GM23338 (cell line): ENCODE data around the gene GLRX2. TPM values are rescaled to one million over a fixed set of nuclear protein-coding genes. Genes with fewer than 3 reads are reported as not detected.

Source experiments
- ATAC-seq: fragments of 200-7000 bp; cut with Tn5 transposase; 3 replicates; pipeline ENCODE4 v1.9.1; 2020
- DNase-seq: peaks from one replicate; pipeline ENCODE4 v3.0.0-alpha.2; 2015; ENCODE audit warnings: low spot score
- H2AFZ ChIP-seq: fragments of 200-600 bp; sonication (generic); 2 replicates; pipeline ENCODE4 v1.8.0; 2016; ENCODE audit warnings: antibody characterized with exemption, mild to moderate bottlenecking, moderate library complexity
- H3F3A ChIP-seq: fragments of 200-600 bp; sonication (generic); replicated peaks from 2 replicates; pipeline ENCODE4 v1.8.0; 2017; ENCODE audit warnings: antibody characterized with exemption, mixed run types, low read depth
- H3K27ac ChIP-seq: fragments of 200-600 bp; sonication (generic); 2 replicates; pipeline ENCODE4 v1.6.1; 2016; ENCODE audit warnings: low read depth
- H3K27me3 ChIP-seq: fragments of 200-600 bp; sonication (generic); 2 replicates; pipeline ENCODE4 v1.8.0; 2016; ENCODE audit warnings: mild to moderate bottlenecking, mixed run types, moderate library complexity; ENCODE audit not compliant: insufficient read depth
- H3K36me3 ChIP-seq: fragments of 200-600 bp; sonication (generic); 2 replicates; pipeline ENCODE4 v1.8.0; 2016; ENCODE audit warnings: mild to moderate bottlenecking; ENCODE audit not compliant: insufficient read depth
- H3K4me1 ChIP-seq: fragments of 200-600 bp; sonication (generic); 2 replicates; pipeline ENCODE4 v1.8.0; 2016; ENCODE audit warnings: mild to moderate bottlenecking, moderate library complexity; ENCODE audit not compliant: insufficient read depth
- H3K4me2 ChIP-seq: fragments of 200-600 bp; sonication (generic); 2 replicates; pipeline ENCODE4 v1.7.1; 2017; ENCODE audit warnings: mixed run types
- H3K4me3 ChIP-seq: fragments of 200-600 bp; sonication (generic); 2 replicates; pipeline ENCODE4 v1.6.1; 2016; ENCODE audit warnings: mixed run types
- H3K79me2 ChIP-seq: fragments of 200-600 bp; sonication (generic); replicated peaks from 2 replicates; pipeline ENCODE4 v1.8.0; 2017; ENCODE audit warnings: mild to moderate bottlenecking; ENCODE audit not compliant: insufficient read depth
- H3K9me2 ChIP-seq: fragments of 200-600 bp; sonication (generic); 2 replicates; pipeline ENCODE4 v1.8.0; 2017; ENCODE audit not compliant: insufficient read depth
- H4K20me1 ChIP-seq: fragments of 200-600 bp; sonication (generic); replicated peaks from 2 replicates; pipeline ENCODE4 v1.8.0; 2017; ENCODE audit warnings: mild to moderate bottlenecking; ENCODE audit not compliant: insufficient read depth
- H3K27ac Mint-ChIP-seq: 2 replicates; pipeline ENCODE4 v1.8.0; 2020; ENCODE audit warnings: inconsistent platforms, mild to moderate bottlenecking, moderate library complexity, mixed read lengths
- H3K27me3 Mint-ChIP-seq: 3 replicates; pipeline ENCODE4 v1.8.0; 2022; ENCODE audit warnings: low read depth, mild to moderate bottlenecking, moderate library complexity, mixed read lengths, inconsistent platforms; ENCODE audit not compliant: insufficient read depth, poor library complexity
- H3K36me3 Mint-ChIP-seq: 3 replicates; pipeline ENCODE4 v1.8.0; 2021; ENCODE audit warnings: low read depth, mild to moderate bottlenecking, inconsistent platforms, moderate library complexity, mixed read lengths
- H3K4me1 Mint-ChIP-seq: 3 replicates; pipeline ENCODE4 v1.8.0; 2020; ENCODE audit warnings: mild to moderate bottlenecking, inconsistent platforms, mixed read lengths
- H3K4me3 Mint-ChIP-seq: 3 replicates; pipeline ENCODE4 v1.8.0; 2021; ENCODE audit warnings: moderate library complexity, mild to moderate bottlenecking, inconsistent platforms, mixed read lengths
- H3K9me3 Mint-ChIP-seq: 3 replicates; pipeline ENCODE4 v1.8.0; 2020; ENCODE audit warnings: moderate library complexity, mild to moderate bottlenecking, inconsistent platforms, mixed read lengths
- CREB1 ChIP-seq: fragments of 250-450 bp; sonication (Bioruptor Pico); IDR thresholded peaks from 2 replicates; pipeline ENCODE4 v1.5.0; 2020; ENCODE audit warnings: low read depth, mild to moderate bottlenecking, moderate library complexity
- JUNB ChIP-seq: IDR thresholded peaks from one replicate; pipeline ENCODE4 v1.6.1; 2016; ENCODE audit warnings: antibody characterized with exemption; ENCODE audit not compliant: unreplicated experiment
- POLR2AphosphoS5 ChIP-seq: IDR thresholded peaks from 2 replicates; pipeline ENCODE4 v1.6.1; 2016; ENCODE audit warnings: antibody characterized with exemption, low read depth
- STAT1 ChIP-seq: IDR thresholded peaks from one replicate; pipeline ENCODE4 v1.6.1; 2016; ENCODE audit warnings: antibody characterized with exemption; ENCODE audit not compliant: unreplicated experiment
- ZNF114 ChIP-seq: fragments of 250-450 bp; sonication (Bioruptor Pico); IDR thresholded peaks from 2 replicates; pipeline ENCODE4 v1.5.0; 2020; ENCODE audit warnings: mild to moderate bottlenecking, moderate library complexity
- ZNF331 ChIP-seq: fragments of 250-450 bp; sonication (Bioruptor Pico); IDR thresholded peaks from 2 replicates; pipeline ENCODE4 v1.5.0; 2020; ENCODE audit warnings: low read depth, mild to moderate bottlenecking, moderate library complexity
- polyA plus RNA-seq: library from polyadenylated mRNA; unstranded; fragments of >200 nt; fragmentation: Nextera tagmentation; extraction: Ambion mirVana; gene quantifications from 2 replicates; pipeline ENCODE4 v1.2.1, GENCODE V29; 2016
- total RNA-seq: library from RNA; depleted of rRNA; stranded (reverse); fragments of >200 nt; shearing (Covaris generic); gene quantifications from 2 replicates; pipeline ENCODE4 v1.2.3, GENCODE V29; 2014
- TF ChIP-seq, protein P1 (sequence below), 2 experiments: fragments of 200-600 bp in 1 of 2; sonication (generic) in 1 of 2; conservative IDR thresholded peaks; 2 replicates each; pipeline versions ENCODE4 v1.5.1 to v1.6.1; 2016 to 2017; ENCODE audit warnings: antibody characterized with exemption in 2 of 2, low read depth in 2 of 2, mild to moderate bottlenecking in 2 of 2, moderate library complexity in 1 of 2
- TF ChIP-seq, protein P2 (sequence below): fragments of 250-450 bp; sonication (Bioruptor Pico); IDR thresholded peaks from 2 replicates; pipeline ENCODE4 v1.5.0; 2020; ENCODE audit warnings: mild to moderate bottlenecking, moderate library complexity

The GLRX2 gene
- total and polyA plus RNA-seq, 2 experiments from 2014 or later, result 7.7 to 28.3 TPM

DNA sequence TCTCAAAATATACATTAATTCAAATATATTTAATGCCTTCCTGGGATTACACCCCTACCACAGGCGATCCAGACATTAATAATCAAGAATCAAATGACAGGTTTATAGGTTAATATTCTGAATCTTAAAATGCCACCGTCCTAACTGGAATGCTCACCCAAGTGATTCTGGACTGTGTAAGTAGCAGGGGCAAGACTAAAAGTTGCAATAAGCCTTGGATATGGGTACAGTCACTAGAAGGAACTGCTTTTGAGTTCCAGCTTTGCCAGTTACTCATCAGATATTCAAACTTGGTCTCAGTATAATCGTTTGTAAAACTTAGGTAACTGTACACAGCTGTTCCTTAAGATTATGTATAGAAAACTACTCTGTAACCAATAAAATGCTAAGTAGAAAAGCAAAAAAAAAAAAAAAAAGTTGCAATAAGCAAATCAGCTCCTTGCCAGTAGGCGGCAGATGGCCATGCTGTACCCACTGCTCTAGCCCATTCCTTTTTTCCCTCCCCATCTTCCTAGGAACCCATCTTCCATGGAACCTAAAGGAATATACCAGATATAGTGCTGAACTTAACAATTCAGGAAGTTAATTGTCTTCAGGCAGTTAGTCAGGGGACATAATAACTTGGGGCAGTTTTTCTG, 35.3 kb downstream of the GLRX2 start:
- Histone ChIP-seq H3K4me1 (0 out of 2 replicates have a peak, but pooled peaks cover 13% of the 10 kb centered on the region), H3F3A (no peaks in the 10 kb centered on the region), H4K20me1 (peaks cover 17% of the 10 kb centered on the region; the same call in 1 of the 2 replicates), H2AFZ (no peak overlapping the region), H3K4me2 (no peak overlapping the region), H3K36me3 (no peaks in the 10 kb centered on the region; the same call in 1 of the 2 replicates), H3K9me2 (no peaks in the 10 kb centered on the region), H3K79me2 (peaks cover 82% of the 10 kb centered on the region), H3K4me3 (no peak overlapping the region), H3K27me3 (no peaks in the 10 kb centered on the region), H3K27ac (no peak overlapping the region)
- Mint-ChIP-seq H3K4me3 (no peak overlapping the region), H3K27ac (peak overlapping the region; percentile 35; the same call in 1 of the 2 replicates), H3K36me3 (peaks cover 11% of the 10 kb centered on the region; the same call in 2 of the 3 replicates), H3K27me3 (no peaks in the 10 kb centered on the region), H3K4me1 (peaks cover 9% of the 10 kb centered on the region), H3K9me3 (no peaks in the 10 kb centered on the region)
- ATAC-seq (peak; percentile 86), DNase-seq (peak; percentile 70)
- TF ChIP-seq POLR2AphosphoS5 (no peak), ZNF114 (CRISPR knock-in tag) (no peak), JUNB (no peak), CREB1 (CRISPR knock-in tag) (no peak)
- TF ChIP-seq, protein P1, sequence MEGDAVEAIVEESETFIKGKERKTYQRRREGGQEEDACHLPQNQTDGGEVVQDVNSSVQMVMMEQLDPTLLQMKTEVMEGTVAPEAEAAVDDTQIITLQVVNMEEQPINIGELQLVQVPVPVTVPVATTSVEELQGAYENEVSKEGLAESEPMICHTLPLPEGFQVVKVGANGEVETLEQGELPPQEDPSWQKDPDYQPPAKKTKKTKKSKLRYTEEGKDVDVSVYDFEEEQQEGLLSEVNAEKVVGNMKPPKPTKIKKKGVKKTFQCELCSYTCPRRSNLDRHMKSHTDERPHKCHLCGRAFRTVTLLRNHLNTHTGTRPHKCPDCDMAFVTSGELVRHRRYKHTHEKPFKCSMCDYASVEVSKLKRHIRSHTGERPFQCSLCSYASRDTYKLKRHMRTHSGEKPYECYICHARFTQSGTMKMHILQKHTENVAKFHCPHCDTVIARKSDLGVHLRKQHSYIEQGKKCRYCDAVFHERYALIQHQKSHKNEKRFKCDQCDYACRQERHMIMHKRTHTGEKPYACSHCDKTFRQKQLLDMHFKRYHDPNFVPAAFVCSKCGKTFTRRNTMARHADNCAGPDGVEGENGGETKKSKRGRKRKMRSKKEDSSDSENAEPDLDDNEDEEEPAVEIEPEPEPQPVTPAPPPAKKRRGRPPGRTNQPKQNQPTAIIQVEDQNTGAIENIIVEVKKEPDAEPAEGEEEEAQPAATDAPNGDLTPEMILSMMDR (conservative IDR thresholded peaks at IDR 0.05; ENCODE audit: low read depth in 2 of 2), result peak; percentile 60 to 66

DNA sequence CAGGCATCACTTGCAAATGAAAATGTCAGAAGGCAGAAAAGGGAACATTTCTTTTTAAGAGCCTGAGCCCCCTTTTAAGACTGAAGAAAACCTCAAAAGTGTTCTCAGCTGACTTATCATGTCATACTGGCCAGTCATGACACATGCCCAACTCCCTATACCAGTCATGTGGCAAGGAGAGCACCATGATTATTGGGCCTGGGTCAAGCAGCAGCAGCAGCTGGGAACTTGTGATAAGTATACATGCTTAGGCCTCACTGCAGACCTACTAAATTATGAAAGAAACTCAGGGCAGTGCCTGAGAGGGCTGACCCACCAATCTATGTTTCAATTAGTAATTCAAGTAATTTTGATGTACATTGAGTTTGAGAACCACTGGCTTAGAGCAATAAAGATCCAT, 37.2 kb downstream of the GLRX2 start:
- Histone ChIP-seq H3K27me3 (no peaks in the 10 kb centered on the region), H3K27ac (no peak overlapping the region), H3K4me3 (no peak overlapping the region), H3K4me2 (no peak overlapping the region), H3K4me1 (0 out of 2 replicates have a peak, but pooled peaks cover 17% of the 10 kb centered on the region), H3K79me2 (peaks cover 84% of the 10 kb centered on the region), H3K36me3 (no peaks in the 10 kb centered on the region), H3F3A (no peaks in the 10 kb centered on the region), H3K9me2 (no peaks in the 10 kb centered on the region), H4K20me1 (peaks cover 17% of the 10 kb centered on the region; the same call in 1 of the 2 replicates), H2AFZ (no peak overlapping the region)
- H3K27ac Mint-ChIP-seq, result no peak overlapping the region
- H3K27me3 Mint-ChIP-seq, result no peaks in the 10 kb centered on the region
- ATAC-seq (no peak), DNase-seq (no peak)
- H3K36me3 Mint-ChIP-seq, result peaks cover 5% of the 10 kb centered on the region; the same call in 2 of the 3 replicates
- no peak overlapping the region for H3K4me3 Mint-ChIP-seq
- TF ChIP-seq ZNF114 (CRISPR knock-in tag), result no peak
- TF ChIP-seq POLR2AphosphoS5, result no peak
- TF ChIP-seq ZNF331 (CRISPR knock-in tag), result no peak
- no peak for TF ChIP-seq STAT1
- no peaks in the 10 kb centered on the region for H3K9me3 Mint-ChIP-seq
- H3K4me1 Mint-ChIP-seq, result peaks cover 20% of the 10 kb centered on the region

DNA sequence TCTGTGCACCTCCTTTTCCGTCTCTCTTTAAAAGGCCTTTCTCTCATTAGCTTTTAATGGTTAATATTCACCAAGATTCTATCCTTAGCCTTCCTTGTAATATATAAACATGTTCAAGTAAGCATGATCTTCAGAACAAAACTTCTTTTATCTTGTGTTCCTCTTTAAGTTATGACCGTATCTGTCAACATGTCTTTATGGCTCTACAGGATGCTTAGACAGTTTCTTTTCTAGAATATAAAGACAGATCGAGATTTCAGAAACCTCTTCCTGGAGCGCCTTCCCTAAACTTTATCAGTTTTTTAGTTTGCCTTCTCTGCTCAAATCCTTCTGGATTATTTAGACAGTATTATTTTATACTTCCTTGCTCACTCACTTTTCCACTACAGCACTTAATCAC, 38.6 kb downstream of the GLRX2 start:
- Mint-ChIP-seq H3K36me3 (peaks cover 8% of the 10 kb centered on the region; the same call in 2 of the 3 replicates), H3K4me1 (peaks cover 20% of the 10 kb centered on the region), H3K27me3 (no peaks in the 10 kb centered on the region), H3K4me3 (no peak overlapping the region), H3K27ac (no peak overlapping the region), H3K9me3 (no peaks in the 10 kb centered on the region)
- Histone ChIP-seq H3K9me2 (no peaks in the 10 kb centered on the region), H3K36me3 (no peaks in the 10 kb centered on the region), H3K4me1 (0 out of 2 replicates have a peak, but pooled peaks cover 17% of the 10 kb centered on the region), H2AFZ (no peak overlapping the region), H3K27me3 (no peaks in the 10 kb centered on the region), H4K20me1 (peaks cover 25% of the 10 kb centered on the region; the same call in 1 of the 2 replicates), H3F3A (no peaks in the 10 kb centered on the region), H3K79me2 (peaks cover 85% of the 10 kb centered on the region), H3K27ac (0 out of 2 replicates have a peak overlapping the region, but pooled peaks have one; percentile 13), H3K4me3 (no peak overlapping the region), H3K4me2 (no peak overlapping the region)
- TF ChIP-seq, protein P2, sequence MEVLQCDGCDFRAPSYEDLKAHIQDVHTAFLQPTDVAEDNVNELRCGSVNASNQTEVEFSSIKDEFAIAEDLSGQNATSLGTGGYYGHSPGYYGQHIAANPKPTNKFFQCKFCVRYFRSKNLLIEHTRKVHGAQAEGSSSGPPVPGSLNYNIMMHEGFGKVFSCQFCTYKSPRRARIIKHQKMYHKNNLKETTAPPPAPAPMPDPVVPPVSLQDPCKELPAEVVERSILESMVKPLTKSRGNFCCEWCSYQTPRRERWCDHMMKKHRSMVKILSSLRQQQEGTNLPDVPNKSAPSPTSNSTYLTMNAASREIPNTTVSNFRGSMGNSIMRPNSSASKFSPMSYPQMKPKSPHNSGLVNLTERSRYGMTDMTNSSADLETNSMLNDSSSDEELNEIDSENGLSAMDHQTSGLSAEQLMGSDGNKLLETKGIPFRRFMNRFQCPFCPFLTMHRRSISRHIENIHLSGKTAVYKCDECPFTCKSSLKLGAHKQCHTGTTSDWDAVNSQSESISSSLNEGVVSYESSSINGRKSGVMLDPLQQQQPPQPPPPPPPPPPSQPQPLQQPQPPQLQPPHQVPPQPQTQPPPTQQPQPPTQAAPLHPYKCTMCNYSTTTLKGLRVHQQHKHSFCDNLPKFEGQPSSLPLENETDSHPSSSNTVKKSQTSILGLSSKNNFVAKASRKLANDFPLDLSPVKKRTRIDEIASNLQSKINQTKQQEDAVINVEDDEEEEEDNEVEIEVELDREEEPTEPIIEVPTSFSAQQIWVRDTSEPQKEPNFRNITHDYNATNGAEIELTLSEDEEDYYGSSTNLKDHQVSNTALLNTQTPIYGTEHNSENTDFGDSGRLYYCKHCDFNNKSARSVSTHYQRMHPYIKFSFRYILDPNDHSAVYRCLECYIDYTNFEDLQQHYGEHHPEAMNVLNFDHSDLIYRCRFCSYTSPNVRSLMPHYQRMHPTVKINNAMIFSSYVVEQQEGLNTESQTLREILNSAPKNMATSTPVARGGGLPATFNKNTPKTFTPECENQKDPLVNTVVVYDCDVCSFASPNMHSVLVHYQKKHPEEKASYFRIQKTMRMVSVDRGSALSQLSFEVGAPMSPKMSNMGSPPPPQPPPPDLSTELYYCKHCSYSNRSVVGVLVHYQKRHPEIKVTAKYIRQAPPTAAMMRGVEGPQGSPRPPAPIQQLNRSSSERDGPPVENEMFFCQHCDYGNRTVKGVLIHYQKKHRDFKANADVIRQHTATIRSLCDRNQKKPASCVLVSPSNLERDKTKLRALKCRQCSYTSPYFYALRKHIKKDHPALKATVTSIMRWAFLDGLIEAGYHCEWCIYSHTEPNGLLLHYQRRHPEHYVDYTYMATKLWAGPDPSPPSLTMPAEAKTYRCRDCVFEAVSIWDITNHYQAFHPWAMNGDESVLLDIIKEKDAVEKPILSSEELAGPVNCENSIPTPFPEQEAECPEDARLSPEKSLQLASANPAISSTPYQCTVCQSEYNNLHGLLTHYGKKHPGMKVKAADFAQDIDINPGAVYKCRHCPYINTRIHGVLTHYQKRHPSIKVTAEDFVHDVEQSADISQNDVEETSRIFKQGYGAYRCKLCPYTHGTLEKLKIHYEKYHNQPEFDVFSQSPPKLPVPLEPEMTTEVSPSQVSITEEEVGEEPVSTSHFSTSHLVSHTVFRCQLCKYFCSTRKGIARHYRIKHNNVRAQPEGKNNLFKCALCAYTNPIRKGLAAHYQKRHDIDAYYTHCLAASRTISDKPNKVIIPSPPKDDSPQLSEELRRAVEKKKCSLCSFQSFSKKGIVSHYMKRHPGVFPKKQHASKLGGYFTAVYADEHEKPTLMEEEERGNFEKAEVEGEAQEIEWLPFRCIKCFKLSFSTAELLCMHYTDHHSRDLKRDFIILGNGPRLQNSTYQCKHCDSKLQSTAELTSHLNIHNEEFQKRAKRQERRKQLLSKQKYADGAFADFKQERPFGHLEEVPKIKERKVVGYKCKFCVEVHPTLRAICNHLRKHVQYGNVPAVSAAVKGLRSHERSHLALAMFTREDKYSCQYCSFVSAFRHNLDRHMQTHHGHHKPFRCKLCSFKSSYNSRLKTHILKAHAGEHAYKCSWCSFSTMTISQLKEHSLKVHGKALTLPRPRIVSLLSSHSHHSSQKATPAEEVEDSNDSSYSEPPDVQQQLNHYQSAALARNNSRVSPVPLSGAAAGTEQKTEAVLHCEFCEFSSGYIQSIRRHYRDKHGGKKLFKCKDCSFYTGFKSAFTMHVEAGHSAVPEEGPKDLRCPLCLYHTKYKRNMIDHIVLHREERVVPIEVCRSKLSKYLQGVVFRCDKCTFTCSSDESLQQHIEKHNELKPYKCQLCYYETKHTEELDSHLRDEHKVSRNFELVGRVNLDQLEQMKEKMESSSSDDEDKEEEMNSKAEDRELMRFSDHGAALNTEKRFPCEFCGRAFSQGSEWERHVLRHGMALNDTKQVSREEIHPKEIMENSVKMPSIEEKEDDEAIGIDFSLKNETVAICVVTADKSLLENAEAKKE (CRISPR knock-in tag), result no peak
- DNase-seq, result no peak
- no peak for ATAC-seq
